Panc1 (cell line): Measurements from ENCODE around the gene ASNSD1.

ENCODE experiments used
- CTCF ChIP-seq: fragments of 450-650 bp; IDR thresholded peaks from 2 replicates; pipeline ENCODE4 v1.5.1; 2017; ENCODE audit warnings: mild to moderate bottlenecking
- POLR2AphosphoS5 ChIP-seq: IDR thresholded peaks from 2 replicates; pipeline ENCODE4 v1.6.1; 2012; ENCODE audit warnings: mild to moderate bottlenecking, low read depth, low read length, moderate library complexity
- REST ChIP-seq, 2 experiments: IDR thresholded peaks; 2 replicates each; pipeline ENCODE4 v1.6.1; 2011 to 2012; ENCODE audit warnings: low read depth in 2 of 2, control low read depth in 1 of 2, low read length in 1 of 2, mild to moderate bottlenecking in 1 of 2, moderate library complexity in 1 of 2; ENCODE audit not compliant: insufficient read depth in 1 of 2
- SIN3A ChIP-seq: IDR thresholded peaks from 2 replicates; pipeline ENCODE4 v1.6.1; 2012; ENCODE audit warnings: low read depth, mild to moderate bottlenecking, low read length, moderate library complexity, borderline replicate concordance; ENCODE audit not compliant: insufficient read depth
- TCF7L2 ChIP-seq: IDR thresholded peaks from 2 replicates; pipeline ENCODE4 v1.6.1; 2011; ENCODE audit warnings: mild to moderate bottlenecking, low read depth, low read length, inconsistent platforms

GRCh38 chr2:189661957-189662321 lies 680 bp downstream of the ASNSD1 start:
- TF ChIP-seq CTCF = no peak
- no peak for TF ChIP-seq POLR2AphosphoS5
- TF ChIP-seq SIN3A = no peak
- no peak for TF ChIP-seq TCF7L2
- TF ChIP-seq REST (IDR thresholded peaks at IDR 0.05; ENCODE audit: insufficient read depth in 1 of 2, low read depth in 2 of 2, low read length in 1 of 2) = no peak
